Smooth muscle cell of the umbilical artery (primary cell): Measurements from ENCODE around the gene TMEM89. TPM values are rescaled to one million over a fixed set of nuclear protein-coding genes. Genes with fewer than 3 reads are reported as not detected.

Source experiments
- total RNA-seq: library from RNA; depleted of rRNA; stranded (reverse); fragments of >200 nt; gene quantifications from 2 replicates; pipeline ENCODE4 v1.2.3, GENCODE V29; 2014

TMEM89 gene
- total RNA-seq = not detected in 2 replicates

GRCh38 chr3:48621461-48621869, at the start of gene TMEM89:
Gene TMEM89, minus strand, starts transcription at chr3:48621769. Its CDS starts 13 bp downstream, at chr3:48621756.

GRCh38 chr3:48662753-48663488, 41.4 kb upstream of the TMEM89 start, which contains the start of gene CELSR3:
Gene CELSR3, minus strand, starts transcription at chr3:48662886. Its CDS starts 252 bp downstream, at chr3:48662634.

GRCh38 chr3:48635222-48636021, 13.9 kb upstream of the TMEM89 start, which contains the start of gene SLC26A6:
Gene SLC26A6, minus strand, starts transcription at chr3:48635461. Its CDS starts 68 bp downstream, at chr3:48635393.

GRCh38 chr3:48609088-48610005, 12.2 kb downstream of the TMEM89 start, which contains the start of gene UQCRC1:
Gene UQCRC1, minus strand, starts transcription at chr3:48609646. Its CDS starts 26 bp downstream, at chr3:48609620.

GRCh38 chr3:48595075-48595525, 26.5 kb downstream of the TMEM89 start, which contains the start of gene COL7A1:
Gene COL7A1, minus strand, starts transcription at chr3:48595329. Its CDS starts 170 bp downstream, at chr3:48595159.

Other genes with a start within 250 kb of the TMEM89 start
- not detected in 2 replicates for gene FBXW12, start 249.6 kb downstream of the TMEM89 start, total RNA-seq
- gene PLXNB1, start 191.7 kb downstream of the TMEM89 start, total RNA-seq = 33.6 and 45.5 TPM in 2 replicates
- 19.6 and 20.1 TPM in 2 replicates for gene CCDC51, start 181.7 kb downstream of the TMEM89 start, total RNA-seq
- gene TMA7, start 181.5 kb downstream of the TMEM89 start, total RNA-seq = 177 and 213 TPM in 2 replicates
- gene ATRIP, start 175.0 kb downstream of the TMEM89 start, total RNA-seq = 4.2 and 5.3 TPM in 2 replicates
- gene SHISA5, start 117.6 kb downstream of the TMEM89 start, total RNA-seq = 103 and 130 TPM in 2 replicates
- gene PFKFB4, start 65.0 kb downstream of the TMEM89 start, total RNA-seq = 44.6 and 46.0 TPM in 2 replicates
- gene UCN2, start 58.0 kb downstream of the TMEM89 start, total RNA-seq = 2.1 and 2.3 TPM in 2 replicates
- gene COL7A1, start 26.4 kb downstream of the TMEM89 start, total RNA-seq = 52.0 and 55.2 TPM in 2 replicates
- gene UQCRC1, start 12.1 kb downstream of the TMEM89 start, total RNA-seq = 276 and 300 TPM in 2 replicates
- 19.0 and 22.9 TPM in 2 replicates for gene SLC26A6, start 13.7 kb upstream of the TMEM89 start, total RNA-seq
- gene CELSR3, start 41.1 kb upstream of the TMEM89 start, total RNA-seq = 0.89 and 3.1 TPM in 2 replicates
- gene NCKIPSD, start 64.1 kb upstream of the TMEM89 start, total RNA-seq = 10.1 and 16.5 TPM in 2 replicates
- 40.1 and 52.0 TPM in 2 replicates for gene IP6K2, start 95.5 kb upstream of the TMEM89 start, total RNA-seq
- 35.0 and 46.6 TPM in 2 replicates for gene PRKAR2A, start 226.1 kb upstream of the TMEM89 start, total RNA-seq